Measurements from ENCODE around the gene SEPTIN12.

GRCh38 chr16:4801962-4802658 lies 14.0 kb upstream of the SEPTIN12 start, which contains the start of gene ROGDI:
- TF ChIP-seq ZFP30 (CRISPR knock-in tag; IDR thresholded peaks at IDR 0.05) (no peak), RARB (CRISPR knock-in tag; IDR thresholded peaks at IDR 0.05) (no peak), TOX (CRISPR knock-in tag; IDR thresholded peaks at IDR 0.05; ENCODE audit: borderline replicate concordance) (no peak), ZNF8 (CRISPR knock-in tag; IDR thresholded peaks at IDR 0.05) (no peak), PATZ1 (CRISPR knock-in tag; IDR thresholded peaks at IDR 0.05; ENCODE audit: borderline replicate concordance) (no peak), OSR1 (CRISPR knock-in tag; IDR thresholded peaks at IDR 0.05) (no peak), ARNTL (CRISPR knock-in tag; IDR thresholded peaks at IDR 0.05; ENCODE audit: borderline replicate concordance, low read depth) (no peak), ZFP3 (CRISPR knock-in tag; IDR thresholded peaks at IDR 0.05) (no peak), CSRNP3 (CRISPR knock-in tag; IDR thresholded peaks at IDR 0.05) (no peak), CREB5 (CRISPR knock-in tag; IDR thresholded peaks at IDR 0.05; ENCODE audit: low read depth) (no peak), TSHZ2 (CRISPR knock-in tag; IDR thresholded peaks at IDR 0.05) (no peak), ZNF565 (CRISPR knock-in tag; conservative IDR thresholded peaks at IDR 0.05; ENCODE audit: low read depth) (no peak)
